Hypothalamus (tissue), 51 donors: ENCODE data around the gene OSR1.
"Not testable (repeated sequence)": the region's sequence is repeated elsewhere in the genome, so short reads cannot be mapped to it uniquely, and the experiment has no call there.

Experiments
- DNase-seq, 51 donors: peaks; one replicate each; lab custom pipeline; 2025; lab: John Stamatoyannopoulos, UW

Gene OSR1

GRCh38 chr2:19337202-19337601, 21.2 kb downstream of the OSR1 start:
- no peak for DNase-seq

- DNase-seq, result peak in 13 of 51 donors; percentile 12 to 57 (median 21)
Observed at GRCh38 chr2:19336781-19337180, 21.6 kb downstream of the OSR1 start.

GRCh38 chr2:19332503-19332902, 25.9 kb downstream of the OSR1 start:
- DNase-seq, result no peak

- no peak for DNase-seq
Observed at GRCh38 chr2:19331450-19331849, 27.0 kb downstream of the OSR1 start.

GRCh38 chr2:19330436-19330835, 28.0 kb downstream of the OSR1 start:
- DNase-seq, result no peak

GRCh38 chr2:19329445-19329844, 29.0 kb downstream of the OSR1 start:
- DNase-seq, result no peak

GRCh38 chr2:19327496-19327895, 30.9 kb downstream of the OSR1 start:
- no peak for DNase-seq

- no peak for DNase-seq
Observed at GRCh38 chr2:19321946-19322345, 36.5 kb downstream of the OSR1 start.

- no peak for DNase-seq
Observed at GRCh38 chr2:19320813-19321212, 37.6 kb downstream of the OSR1 start.

- no peak for DNase-seq
Observed at GRCh38 chr2:19319698-19320097, 38.7 kb downstream of the OSR1 start.

GRCh38 chr2:19319064-19319463, 39.4 kb downstream of the OSR1 start:
- DNase-seq, result no peak

GRCh38 chr2:19313553-19313952, 44.9 kb downstream of the OSR1 start:
- no peak for DNase-seq

- DNase-seq, result no peak
Observed at GRCh38 chr2:19312949-19313348, 45.5 kb downstream of the OSR1 start.

GRCh38 chr2:19306065-19306464, 52.4 kb downstream of the OSR1 start:
- DNase-seq, result not testable (repeated sequence)

- not testable (repeated sequence) for DNase-seq
Observed at GRCh38 chr2:19305400-19306055, 52.9 kb downstream of the OSR1 start.

GRCh38 chr2:19301706-19302105, 56.7 kb downstream of the OSR1 start:
- no peak for DNase-seq
